ENCODE measurements around the gene EEF1G.

- TF ChIP-seq, protein P1, sequence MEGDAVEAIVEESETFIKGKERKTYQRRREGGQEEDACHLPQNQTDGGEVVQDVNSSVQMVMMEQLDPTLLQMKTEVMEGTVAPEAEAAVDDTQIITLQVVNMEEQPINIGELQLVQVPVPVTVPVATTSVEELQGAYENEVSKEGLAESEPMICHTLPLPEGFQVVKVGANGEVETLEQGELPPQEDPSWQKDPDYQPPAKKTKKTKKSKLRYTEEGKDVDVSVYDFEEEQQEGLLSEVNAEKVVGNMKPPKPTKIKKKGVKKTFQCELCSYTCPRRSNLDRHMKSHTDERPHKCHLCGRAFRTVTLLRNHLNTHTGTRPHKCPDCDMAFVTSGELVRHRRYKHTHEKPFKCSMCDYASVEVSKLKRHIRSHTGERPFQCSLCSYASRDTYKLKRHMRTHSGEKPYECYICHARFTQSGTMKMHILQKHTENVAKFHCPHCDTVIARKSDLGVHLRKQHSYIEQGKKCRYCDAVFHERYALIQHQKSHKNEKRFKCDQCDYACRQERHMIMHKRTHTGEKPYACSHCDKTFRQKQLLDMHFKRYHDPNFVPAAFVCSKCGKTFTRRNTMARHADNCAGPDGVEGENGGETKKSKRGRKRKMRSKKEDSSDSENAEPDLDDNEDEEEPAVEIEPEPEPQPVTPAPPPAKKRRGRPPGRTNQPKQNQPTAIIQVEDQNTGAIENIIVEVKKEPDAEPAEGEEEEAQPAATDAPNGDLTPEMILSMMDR (IDR thresholded peaks at IDR 0.05), result no peak
- no peak for TF ChIP-seq POLR2A (IDR thresholded peaks at IDR 0.05)
- TF ChIP-seq EP300 (IDR thresholded peaks at IDR 0.05), result no peak
- no peak for TF ChIP-seq POLR2AphosphoS5 (IDR thresholded peaks at IDR 0.05)
Measured at GRCh38 chr11:62573006-62573591, 592 bp downstream of the EEF1G start.
